ENCODE measurements around the gene VDR.

- TF ChIP-seq, protein P1, sequence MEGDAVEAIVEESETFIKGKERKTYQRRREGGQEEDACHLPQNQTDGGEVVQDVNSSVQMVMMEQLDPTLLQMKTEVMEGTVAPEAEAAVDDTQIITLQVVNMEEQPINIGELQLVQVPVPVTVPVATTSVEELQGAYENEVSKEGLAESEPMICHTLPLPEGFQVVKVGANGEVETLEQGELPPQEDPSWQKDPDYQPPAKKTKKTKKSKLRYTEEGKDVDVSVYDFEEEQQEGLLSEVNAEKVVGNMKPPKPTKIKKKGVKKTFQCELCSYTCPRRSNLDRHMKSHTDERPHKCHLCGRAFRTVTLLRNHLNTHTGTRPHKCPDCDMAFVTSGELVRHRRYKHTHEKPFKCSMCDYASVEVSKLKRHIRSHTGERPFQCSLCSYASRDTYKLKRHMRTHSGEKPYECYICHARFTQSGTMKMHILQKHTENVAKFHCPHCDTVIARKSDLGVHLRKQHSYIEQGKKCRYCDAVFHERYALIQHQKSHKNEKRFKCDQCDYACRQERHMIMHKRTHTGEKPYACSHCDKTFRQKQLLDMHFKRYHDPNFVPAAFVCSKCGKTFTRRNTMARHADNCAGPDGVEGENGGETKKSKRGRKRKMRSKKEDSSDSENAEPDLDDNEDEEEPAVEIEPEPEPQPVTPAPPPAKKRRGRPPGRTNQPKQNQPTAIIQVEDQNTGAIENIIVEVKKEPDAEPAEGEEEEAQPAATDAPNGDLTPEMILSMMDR (conservative IDR thresholded peaks at IDR 0.05; ENCODE audit: low read length), result peak; percentile 64
- TF ChIP-seq EZH2phosphoT487 (IDR thresholded peaks at IDR 0.05; ENCODE audit: borderline replicate concordance), result no peak
Observed at GRCh38 chr12:47838286-47838931, 66.4 kb downstream of the VDR start.

All from Loucy (cell line).